ENCODE data around the gene TRPC6.

DNA sequence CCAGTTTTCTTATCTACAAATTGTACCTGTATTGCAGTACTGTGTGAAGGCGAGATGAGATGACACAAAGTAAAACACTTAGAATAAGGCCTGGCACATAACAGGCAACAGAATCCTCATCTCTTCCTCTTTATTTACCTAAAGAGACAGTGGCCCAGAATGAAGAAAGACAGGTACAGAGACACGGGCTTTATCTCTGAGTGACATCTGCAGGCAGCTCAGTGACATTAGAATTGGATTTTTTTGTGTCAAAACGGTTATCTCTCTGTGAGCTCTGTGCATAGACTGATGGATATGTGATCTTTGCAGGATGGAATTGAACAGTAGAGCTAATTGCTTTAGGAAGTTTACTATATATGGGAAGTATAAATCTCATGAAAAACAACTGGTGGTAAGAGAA lies 36.2 kb upstream of the TRPC6 start:
- TF ChIP-seq, protein P1, sequence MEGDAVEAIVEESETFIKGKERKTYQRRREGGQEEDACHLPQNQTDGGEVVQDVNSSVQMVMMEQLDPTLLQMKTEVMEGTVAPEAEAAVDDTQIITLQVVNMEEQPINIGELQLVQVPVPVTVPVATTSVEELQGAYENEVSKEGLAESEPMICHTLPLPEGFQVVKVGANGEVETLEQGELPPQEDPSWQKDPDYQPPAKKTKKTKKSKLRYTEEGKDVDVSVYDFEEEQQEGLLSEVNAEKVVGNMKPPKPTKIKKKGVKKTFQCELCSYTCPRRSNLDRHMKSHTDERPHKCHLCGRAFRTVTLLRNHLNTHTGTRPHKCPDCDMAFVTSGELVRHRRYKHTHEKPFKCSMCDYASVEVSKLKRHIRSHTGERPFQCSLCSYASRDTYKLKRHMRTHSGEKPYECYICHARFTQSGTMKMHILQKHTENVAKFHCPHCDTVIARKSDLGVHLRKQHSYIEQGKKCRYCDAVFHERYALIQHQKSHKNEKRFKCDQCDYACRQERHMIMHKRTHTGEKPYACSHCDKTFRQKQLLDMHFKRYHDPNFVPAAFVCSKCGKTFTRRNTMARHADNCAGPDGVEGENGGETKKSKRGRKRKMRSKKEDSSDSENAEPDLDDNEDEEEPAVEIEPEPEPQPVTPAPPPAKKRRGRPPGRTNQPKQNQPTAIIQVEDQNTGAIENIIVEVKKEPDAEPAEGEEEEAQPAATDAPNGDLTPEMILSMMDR (conservative IDR thresholded peaks at IDR 0.05; ENCODE audit: low read depth, low read length): no peak
- TF ChIP-seq EZH2 (IDR thresholded peaks at IDR 0.05; ENCODE audit: low read length, unreplicated experiment): no peak
- TF ChIP-seq EZH2phosphoT487 (IDR thresholded peaks at IDR 0.05; ENCODE audit: borderline replicate concordance, low read length): no peak

All from PC-3 (cell line).